Measurements from ENCODE around the gene HRK. TPM values are rescaled to one million over a fixed set of nuclear protein-coding genes. Genes with fewer than 3 reads are reported as not detected.
A peak's percentile ranks its signal among the peaks of the same experiment; 100 is the strongest.

Gene HRK
- total RNA-seq, 6 donors from 2014 or later: 0.06 to 0.33 (median 0.13) TPM; not detected in 3

DNA sequence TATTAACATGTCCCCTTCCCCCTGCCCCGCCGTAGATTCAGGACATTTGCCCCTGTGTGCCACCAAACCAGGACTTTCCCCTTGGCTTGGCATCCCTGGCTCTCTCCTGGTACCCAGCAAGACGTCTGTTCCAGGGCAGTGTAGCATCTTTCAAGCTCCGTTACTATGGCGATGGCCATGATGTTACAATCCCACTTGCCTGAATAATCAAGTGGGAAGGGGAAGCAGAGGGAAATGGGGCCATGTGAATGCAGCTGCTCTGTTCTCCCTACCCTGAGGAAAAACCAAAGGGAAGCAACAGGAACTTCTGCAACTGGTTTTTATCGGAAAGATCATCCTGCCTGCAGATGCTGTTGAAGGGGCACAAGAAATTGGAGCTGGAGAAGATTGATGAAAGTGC lies 28.9 kb downstream of the HRK start:
- ATAC-seq (ENCODE audit: low FRiP score in 2 of 2) (no peak), DNase-seq (no peak)
- no peaks in the 10 kb centered on the region for H3K4me1 ChIP-seq
- no peak for TF ChIP-seq POLR2AphosphoS5 (IDR thresholded peaks at IDR 0.05)
- no peak for TF ChIP-seq EP300 (IDR thresholded peaks at IDR 0.05)
- TF ChIP-seq, protein P1, sequence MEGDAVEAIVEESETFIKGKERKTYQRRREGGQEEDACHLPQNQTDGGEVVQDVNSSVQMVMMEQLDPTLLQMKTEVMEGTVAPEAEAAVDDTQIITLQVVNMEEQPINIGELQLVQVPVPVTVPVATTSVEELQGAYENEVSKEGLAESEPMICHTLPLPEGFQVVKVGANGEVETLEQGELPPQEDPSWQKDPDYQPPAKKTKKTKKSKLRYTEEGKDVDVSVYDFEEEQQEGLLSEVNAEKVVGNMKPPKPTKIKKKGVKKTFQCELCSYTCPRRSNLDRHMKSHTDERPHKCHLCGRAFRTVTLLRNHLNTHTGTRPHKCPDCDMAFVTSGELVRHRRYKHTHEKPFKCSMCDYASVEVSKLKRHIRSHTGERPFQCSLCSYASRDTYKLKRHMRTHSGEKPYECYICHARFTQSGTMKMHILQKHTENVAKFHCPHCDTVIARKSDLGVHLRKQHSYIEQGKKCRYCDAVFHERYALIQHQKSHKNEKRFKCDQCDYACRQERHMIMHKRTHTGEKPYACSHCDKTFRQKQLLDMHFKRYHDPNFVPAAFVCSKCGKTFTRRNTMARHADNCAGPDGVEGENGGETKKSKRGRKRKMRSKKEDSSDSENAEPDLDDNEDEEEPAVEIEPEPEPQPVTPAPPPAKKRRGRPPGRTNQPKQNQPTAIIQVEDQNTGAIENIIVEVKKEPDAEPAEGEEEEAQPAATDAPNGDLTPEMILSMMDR (IDR thresholded peaks at IDR 0.05): no peak
- TF ChIP-seq POLR2A (IDR thresholded peaks at IDR 0.05): no peak
- no peaks in the 10 kb centered on the region for H3K9me3 ChIP-seq
- H3K4me3 ChIP-seq: no peak overlapping the region
- WGBS, 2 donors: 90 to 94% methylated on average over 6 of the region's 6 CpGs
- H3K36me3 ChIP-seq: no peaks in the 10 kb centered on the region
- H3K27ac ChIP-seq: no peak overlapping the region
- no peaks in the 10 kb centered on the region for H3K27me3 ChIP-seq

DNA sequence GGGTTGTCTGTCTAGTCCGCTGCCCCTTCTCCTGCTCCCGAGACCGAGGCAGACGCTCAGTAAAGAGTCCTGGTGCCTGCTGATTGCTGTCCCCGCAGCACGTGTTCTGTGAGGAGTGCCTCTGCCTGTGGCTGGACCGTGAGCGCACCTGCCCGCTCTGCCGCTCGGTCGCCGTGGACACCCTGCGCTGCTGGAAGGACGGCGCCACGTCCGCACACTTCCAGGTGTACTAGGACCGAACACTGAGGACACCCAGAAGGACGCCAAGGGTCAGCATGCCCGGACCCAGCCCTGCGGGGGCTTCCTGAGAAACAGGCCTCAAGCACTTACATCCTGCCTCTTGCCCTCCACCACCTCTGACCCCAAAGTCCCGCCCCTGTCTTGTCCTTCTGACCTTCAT lies 32.0 kb downstream of the HRK start:
- Histone ChIP-seq H3K27ac (no peak overlapping the region), H3K27me3 (no peaks in the 10 kb centered on the region), H3K36me3 (no peaks in the 10 kb centered on the region), H3K4me3 (no peak overlapping the region), H3K9me3 (no peaks in the 10 kb centered on the region), H3K4me1 (no peaks in the 10 kb centered on the region)
- WGBS, 2 donors: 92 to 97% methylated on average over 22 of the region's 23 CpGs
- ATAC-seq (ENCODE audit: low FRiP score in 2 of 2) (no peak), DNase-seq (peak in 1 of 2 donors; percentile 77)
- no peak for TF ChIP-seq POLR2A (IDR thresholded peaks at IDR 0.05)
- TF ChIP-seq, protein P1 (IDR thresholded peaks at IDR 0.05): no peak
- no peak for TF ChIP-seq EP300 (IDR thresholded peaks at IDR 0.05)
- TF ChIP-seq POLR2AphosphoS5 (IDR thresholded peaks at IDR 0.05): no peak

DNA sequence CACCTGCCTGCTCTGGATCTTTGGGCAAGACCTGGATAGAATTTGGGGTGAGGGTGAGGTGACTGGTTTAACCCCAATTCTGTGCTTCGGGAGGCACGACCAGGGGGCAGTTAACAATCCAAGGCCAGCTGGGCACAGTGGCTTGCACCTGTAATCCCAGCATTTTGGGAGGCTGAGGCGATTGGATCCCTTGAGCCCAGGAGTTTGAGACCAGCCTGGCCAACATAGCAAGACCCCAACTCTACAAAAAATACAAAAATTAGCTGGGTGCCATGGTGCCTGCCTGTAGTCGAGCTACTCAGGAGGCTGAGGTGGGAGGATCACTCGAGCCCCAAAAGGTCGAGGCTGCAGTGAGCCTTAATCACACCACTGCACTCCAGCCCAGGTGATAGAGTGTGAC lies 38.2 kb downstream of the HRK start:
- Histone ChIP-seq H3K36me3 (no peaks in the 10 kb centered on the region), H3K27me3 (no peaks in the 10 kb centered on the region), H3K4me1 (no peaks in the 10 kb centered on the region), H3K4me3 (no peak overlapping the region), H3K9me3 (no peaks in the 10 kb centered on the region), H3K27ac (no peak overlapping the region)
- TF ChIP-seq POLR2AphosphoS5 (IDR thresholded peaks at IDR 0.05): no peak
- TF ChIP-seq, protein P1 (IDR thresholded peaks at IDR 0.05): no peak
- TF ChIP-seq POLR2A (IDR thresholded peaks at IDR 0.05): no peak
- TF ChIP-seq EP300 (IDR thresholded peaks at IDR 0.05): no peak
- no peak for DNase-seq
- no peak for ATAC-seq (ENCODE audit: low FRiP score in 2 of 2)
- 81 to 93% methylated on average over 5 to 6 of the region's 6 CpGs for WGBS, 2 donors

DNA sequence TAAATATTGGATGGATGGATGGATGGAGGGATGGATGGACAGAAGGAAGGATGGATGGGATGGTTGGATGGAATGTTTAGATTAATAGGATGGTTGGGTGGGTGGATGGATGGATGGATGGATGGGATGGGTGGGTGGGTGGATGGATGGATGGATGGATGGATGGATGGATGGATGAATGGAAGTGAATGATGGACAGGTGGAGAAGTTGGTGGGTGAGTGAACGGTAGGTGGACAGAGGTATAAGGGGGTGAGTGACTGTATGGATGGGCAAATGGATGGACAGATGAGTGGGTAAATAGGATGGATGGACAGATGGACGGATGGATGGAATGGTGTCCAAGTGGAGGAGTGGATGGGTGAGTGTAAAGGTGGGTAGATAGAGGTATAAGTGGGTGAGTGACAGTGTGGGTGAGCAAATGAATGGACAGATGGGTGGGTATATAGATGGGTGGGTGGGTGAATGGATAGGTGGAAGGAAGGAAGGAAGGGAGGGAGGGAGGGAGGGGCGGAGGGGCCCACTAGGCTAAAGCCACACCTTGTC lies 41.9 kb downstream of the HRK start:
- no peak for TF ChIP-seq EP300 (IDR thresholded peaks at IDR 0.05)
- TF ChIP-seq, protein P1 (IDR thresholded peaks at IDR 0.05): no peak
- no peak for TF ChIP-seq POLR2A (IDR thresholded peaks at IDR 0.05)
- no peak for TF ChIP-seq POLR2AphosphoS5 (IDR thresholded peaks at IDR 0.05)
- H3K4me1 ChIP-seq: no peaks in the 10 kb centered on the region
- H3K36me3 ChIP-seq: no peaks in the 10 kb centered on the region
- H3K4me3 ChIP-seq: no peak overlapping the region
- H3K27me3 ChIP-seq: no peaks in the 10 kb centered on the region
- H3K9me3 ChIP-seq: no peaks in the 10 kb centered on the region
- H3K27ac ChIP-seq: no peak overlapping the region
- DNase-seq: no peak
- ATAC-seq (ENCODE audit: low FRiP score in 2 of 2): no peak
- WGBS, 2 donors: 74 to 81% methylated on average over 3 of the region's 3 CpGs

DNA sequence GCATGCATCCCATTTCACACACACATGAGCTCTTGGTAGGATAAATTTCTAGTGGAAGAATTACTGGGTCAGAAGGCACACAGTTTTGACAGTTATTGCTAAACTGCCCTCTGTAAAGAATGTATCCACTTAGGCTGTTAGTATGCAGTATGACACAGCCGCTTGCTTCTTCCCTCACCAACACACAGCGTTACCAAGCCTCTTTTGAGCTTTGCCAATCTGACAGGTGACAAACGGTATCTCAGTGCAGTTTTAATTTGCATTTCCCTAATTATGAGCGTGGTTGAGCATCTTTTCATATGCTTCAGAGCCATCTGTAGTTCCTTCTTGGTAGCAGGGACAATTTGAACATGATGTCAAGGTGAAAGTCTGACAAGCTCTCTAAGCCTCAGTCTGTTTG lies 42.9 kb downstream of the HRK start:
- DNase-seq: no peak
- TF ChIP-seq POLR2AphosphoS5 (IDR thresholded peaks at IDR 0.05) (no peak), EP300 (IDR thresholded peaks at IDR 0.05) (no peak), POLR2A (IDR thresholded peaks at IDR 0.05) (no peak)
- TF ChIP-seq, protein P1 (IDR thresholded peaks at IDR 0.05): no peak
- Histone ChIP-seq H3K36me3 (no peaks in the 10 kb centered on the region), H3K4me1 (no peaks in the 10 kb centered on the region), H3K9me3 (no peaks in the 10 kb centered on the region), H3K4me3 (no peak overlapping the region), H3K27me3 (no peaks in the 10 kb centered on the region), H3K27ac (no peak overlapping the region)
- no peak for ATAC-seq (ENCODE audit: low FRiP score in 2 of 2)
- WGBS, 2 donors: 87 to 89% methylated on average over 4 of the region's 4 CpGs
